GM12878 (cell line): ENCODE measurements around the gene IFI35. TPM values are rescaled to one million over a fixed set of nuclear protein-coding genes. Genes with fewer than 3 reads are reported as not detected.

Experiments
- ATAC-seq: fragments of 200-7000 bp; cut with Tn5 transposase; 3 replicates; pipeline ENCODE4 v1.9.1; 2020; ENCODE audit warnings: mild to moderate bottlenecking, moderate library complexity
- BruUV-seq: library from RNA; stranded (reverse); fragments of 400-500 nt; replicated peaks from 2 replicates; lab custom pipeline; 2021; lab: Mats Ljungman, UMichigan
- CTCF ChIA-PET: fragments of 300-600 bp; sonication (Branson Sonifier 250); formaldehyde crosslinking; extraction: SDS; loops from one replicate; lab custom pipeline; 2021; ENCODE audit warnings: inconsistent platforms; lab: Yijun Ruan, JAX
- POLR2A ChIA-PET: fragments of 350-600 bp; formaldehyde crosslinking; extraction: SDS; loops from one replicate; lab custom pipeline; 2021; ENCODE audit warnings: inconsistent platforms; lab: Charles Lee
- RAD21 ChIA-PET: fragments of 300-600 bp; sonication (Branson Sonifier 250); formaldehyde crosslinking; loops from one replicate; lab custom pipeline; 2023; ENCODE audit warnings: antibody characterized with exemption; ENCODE audit not compliant: unreplicated experiment; lab: Charles Lee
- SMC1A ChIA-PET: fragments of 300-600 bp; sonication (Branson Sonifier 250); formaldehyde crosslinking; loops from one replicate; lab custom pipeline; 2023; ENCODE audit not compliant: unreplicated experiment, uncharacterized antibody; lab: Charles Lee
- DNase-seq: peaks from one replicate; pipeline ENCODE4 v3.0.0-alpha.2; 2011; ENCODE audit warnings: low read depth, low spot score
- FAIRE-seq: peaks from 3 replicates; lab custom pipeline; 2011; peaks lifted over from hg19 to GRCh38; lab: Jason Lieb, UNC
- H2AFZ ChIP-seq: 2 replicates; pipeline ENCODE4 v1.6.0; 2011; ENCODE audit warnings: low read depth, low read length, control low read depth; ENCODE audit not compliant: control insufficient read depth
- H3K27ac ChIP-seq: 2 replicates; pipeline ENCODE4 v1.5.1; 2011; ENCODE audit warnings: control low read depth; ENCODE audit not compliant: control insufficient read depth, insufficient read depth
- H3K27me3 ChIP-seq, 2 experiments: replicated peaks in 1 of 2; 2 replicates each; pipeline versions ENCODE4 v1.6.0 to v1.6.1; 2011; ENCODE audit warnings: low read length in 1 of 2; ENCODE audit not compliant: control insufficient read depth in 2 of 2, insufficient read depth in 2 of 2
- H3K36me3 ChIP-seq, 2 experiments: 2 replicates each; pipeline ENCODE4 v1.5.1; 2011; ENCODE audit warnings: low read length in 1 of 2; ENCODE audit not compliant: control insufficient read depth in 2 of 2, insufficient read depth in 2 of 2
- H3K4me1 ChIP-seq: 2 replicates; pipeline ENCODE4 v1.6.1; 2011; ENCODE audit warnings: mild to moderate bottlenecking, low read length, moderate library complexity, mixed read lengths; ENCODE audit not compliant: control insufficient read depth, insufficient read depth
- H3K4me2 ChIP-seq: 2 replicates; pipeline ENCODE4 v1.6.0; 2011; ENCODE audit warnings: control low read depth; ENCODE audit not compliant: control insufficient read depth, insufficient read depth
- H3K4me3 ChIP-seq: fragments of 200-600 bp; sonication (generic); 2 replicates; pipeline ENCODE4 v1.5.1; 2016
- H3K79me2 ChIP-seq: 2 replicates; pipeline ENCODE4 v1.6.0; 2011; ENCODE audit warnings: low read length; ENCODE audit not compliant: control insufficient read depth, insufficient read depth
- H3K9ac ChIP-seq: 2 replicates; pipeline ENCODE4 v1.8.0; 2011; ENCODE audit warnings: low read length, control low read depth, mixed read lengths; ENCODE audit not compliant: control insufficient read depth, insufficient read depth
- H3K9me3 ChIP-seq: replicated peaks from 3 replicates; pipeline ENCODE4 v1.5.1; 2011; ENCODE audit warnings: mild to moderate bottlenecking, low read length; ENCODE audit not compliant: control insufficient read depth, insufficient read depth
- H4K20me1 ChIP-seq: 2 replicates; pipeline ENCODE4 v1.6.0; 2011; ENCODE audit not compliant: control insufficient read depth, insufficient read depth
- HDGF ChIP-seq: fragments of 450-650 bp; IDR thresholded peaks from 2 replicates; pipeline ENCODE4 v1.6.1; 2016; ENCODE audit warnings: antibody characterized with exemption
- NBN ChIP-seq: fragments of 450-650 bp; IDR thresholded peaks from 2 replicates; pipeline ENCODE4 v1.6.1; 2016
- NR2F1 ChIP-seq: fragments of 450-650 bp; conservative IDR thresholded peaks from 2 replicates; pipeline ENCODE4 v1.6.1; 2017; ENCODE audit warnings: mild to moderate bottlenecking
- RB1 ChIP-seq: fragments of 450-650 bp; formaldehyde crosslinking; IDR thresholded peaks from 2 replicates; pipeline ENCODE4 v1.6.1; 2017; ENCODE audit warnings: mild to moderate bottlenecking, borderline replicate concordance
- TAF1 ChIP-seq: IDR thresholded peaks from 2 replicates; pipeline ENCODE4 v1.6.1; 2011; ENCODE audit warnings: mild to moderate bottlenecking, low read depth, low read length, borderline replicate concordance
- TBL1XR1 ChIP-seq: IDR thresholded peaks from 2 replicates; pipeline ENCODE4 v1.6.1; 2012; ENCODE audit warnings: low read depth, low read length, improper control_type of control experiment
- TCF7 ChIP-seq: IDR thresholded peaks from 2 replicates; pipeline ENCODE4 v1.6.1; 2014; ENCODE audit warnings: antibody characterized with exemption, borderline replicate concordance
- ZNF384 ChIP-seq: IDR thresholded peaks from 2 replicates; pipeline ENCODE4 v1.6.1; 2012; ENCODE audit warnings: low read depth, mild to moderate bottlenecking, low read length, improper control_type of control experiment, borderline replicate concordance
- ZZZ3 ChIP-seq: IDR thresholded peaks from 2 replicates; pipeline ENCODE4 v1.6.1; 2011; ENCODE audit warnings: low read depth; ENCODE audit not compliant: control insufficient read depth, insufficient read length
- WGBS: methylation state at CpG from one replicate; pipeline ENCODE4 v1.1.6; 2016; ENCODE audit warnings: low lambda C conversion rate; ENCODE audit not compliant: insufficient replicate concordance, insufficient coverage; ENCODE audit errors: missing lambda C conversion rate; 5-methylcytosine and 5-hydroxymethylcytosine counted together
- in situ Hi-C: fragments of 300-500 bp; cut with MboI; formaldehyde crosslinking; loops from 9 replicates; pipeline ENCODE4 v1.14.3; 2018; ENCODE audit warnings: mixed read lengths
- intact Hi-C: fragments of 100-400 bp; cut with micrococcal nuclease; formaldehyde crosslinking; loops from one replicate; pipeline ENCODE4 v1.14.2; 2022; ENCODE audit not compliant: unreplicated experiment
- polyA plus RNA-seq, 11 experiments: library from polyadenylated mRNA; depleted of rRNA in 4 of 11; unstranded in 6 of 11; stranded (reverse) in 5 of 11; fragments of >200 nt; fragmentation: Nextera tagmentation in 4 of 11; fragmentation: Illumina TruSeq in 1 of 11; extraction: Ambion mirVana in 4 of 11; extraction: Trizol in 1 of 11; gene quantifications; 1 replicate in 1 of 11; 2 replicates in 10 of 11; pipeline versions ENCODE4 v1.2.1 to v1.2.3, GENCODE V29; 2011 to 2016; ENCODE audit warnings: inconsistent platforms in 2 of 11, missing spikeins in 2 of 11, low read depth in 1 of 11
- total RNA-seq, 4 experiments: library from RNA; depleted of rRNA in 3 of 4; stranded (reverse); fragments of >200 nt in 3 of 4; fragmentation: Illumina TruSeq in 1 of 4; extraction: Trizol in 1 of 4; gene quantifications; 2 replicates each; pipeline versions ENCODE4 v1.2.1 to v1.2.3, GENCODE V29; 2013 to 2021
- TF ChIP-seq, protein P1 (sequence below): IDR thresholded peaks from 2 replicates; pipeline ENCODE4 v1.6.1; 2012; ENCODE audit warnings: low read length, inconsistent platforms

IFI35 gene
- total and polyA plus RNA-seq, 10 of the 15 experiments (the other 5 are each of a cell fraction or from before 2014, with no cell fraction given) = 18.4 to 92.2 (median 65.3) TPM

DNA sequence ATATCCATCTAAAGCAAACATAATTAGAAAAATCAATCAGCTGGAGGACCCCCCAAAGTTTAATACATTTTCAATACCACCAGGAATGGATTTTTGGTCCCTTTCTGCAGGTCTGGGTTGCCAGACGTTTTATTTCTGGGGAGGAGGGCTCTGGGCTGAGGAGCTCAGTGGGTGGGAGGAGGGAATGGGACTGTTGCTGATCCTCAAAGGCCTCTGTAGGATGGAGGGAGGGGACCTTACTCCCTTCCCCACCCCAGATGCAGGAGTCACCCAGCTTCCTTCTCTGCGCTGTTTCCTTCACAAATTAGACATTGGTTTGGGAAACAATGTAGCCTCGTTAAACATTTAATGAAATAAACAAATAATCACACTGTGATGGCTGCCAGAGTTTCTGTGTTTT lies 25.1 kb downstream of the IFI35 start:
- Histone ChIP-seq H3K4me2 (no peak overlapping the region), H3K9ac (no peak overlapping the region), H4K20me1 (no peaks in the 10 kb centered on the region), H3K27me3 (no peaks in the 10 kb centered on the region), H3K4me3 (no peak overlapping the region), H3K9me3 (no peaks in the 10 kb centered on the region), H3K36me3 (no peaks in the 10 kb centered on the region), H3K27ac (no peak overlapping the region), H3K4me1 (no peaks in the 10 kb centered on the region), H3K79me2 (no peaks in the 10 kb centered on the region), H2AFZ (no peak overlapping the region)
- ChIA-PET POLR2A (no interaction called here), RAD21 (no interaction called here), CTCF (no interaction called here), SMC1A (no interaction called here)
- in situ Hi-C loops = no loop called here
- no peak for FAIRE-seq
- no TSS peak for BruUV-seq
- ATAC-seq = no peak
- intact Hi-C loops = no loop called here
- WGBS = 46% methylated on average over 3 of the region's 3 CpGs
- no peak for TF ChIP-seq RB1
- TF ChIP-seq TAF1 = no peak
- no peak for TF ChIP-seq NR2F1
- no peak for TF ChIP-seq TBL1XR1
- TF ChIP-seq HDGF = no peak
- no peak for TF ChIP-seq ZZZ3
- no peak for TF ChIP-seq ZNF384
- TF ChIP-seq NBN = no peak
- TF ChIP-seq TCF7 = no peak
- TF ChIP-seq, protein P1, sequence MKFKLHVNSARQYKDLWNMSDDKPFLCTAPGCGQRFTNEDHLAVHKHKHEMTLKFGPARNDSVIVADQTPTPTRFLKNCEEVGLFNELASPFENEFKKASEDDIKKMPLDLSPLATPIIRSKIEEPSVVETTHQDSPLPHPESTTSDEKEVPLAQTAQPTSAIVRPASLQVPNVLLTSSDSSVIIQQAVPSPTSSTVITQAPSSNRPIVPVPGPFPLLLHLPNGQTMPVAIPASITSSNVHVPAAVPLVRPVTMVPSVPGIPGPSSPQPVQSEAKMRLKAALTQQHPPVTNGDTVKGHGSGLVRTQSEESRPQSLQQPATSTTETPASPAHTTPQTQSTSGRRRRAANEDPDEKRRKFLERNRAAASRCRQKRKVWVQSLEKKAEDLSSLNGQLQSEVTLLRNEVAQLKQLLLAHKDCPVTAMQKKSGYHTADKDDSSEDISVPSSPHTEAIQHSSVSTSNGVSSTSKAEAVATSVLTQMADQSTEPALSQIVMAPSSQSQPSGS = no peak
- DNase-seq = no peak
